ENCODE data around the gene SNAI3. TPM values are rescaled to one million over a fixed set of nuclear protein-coding genes. Genes with fewer than 3 reads are reported as not detected.

SNAI3 gene
- total and polyA plus RNA-seq, 9 of the 15 experiments (the other 6 are each of a cell fraction or from before 2014, with no cell fraction given): 0.04 to 4.1 (median 0.80) TPM; not detected in 1

DNA sequence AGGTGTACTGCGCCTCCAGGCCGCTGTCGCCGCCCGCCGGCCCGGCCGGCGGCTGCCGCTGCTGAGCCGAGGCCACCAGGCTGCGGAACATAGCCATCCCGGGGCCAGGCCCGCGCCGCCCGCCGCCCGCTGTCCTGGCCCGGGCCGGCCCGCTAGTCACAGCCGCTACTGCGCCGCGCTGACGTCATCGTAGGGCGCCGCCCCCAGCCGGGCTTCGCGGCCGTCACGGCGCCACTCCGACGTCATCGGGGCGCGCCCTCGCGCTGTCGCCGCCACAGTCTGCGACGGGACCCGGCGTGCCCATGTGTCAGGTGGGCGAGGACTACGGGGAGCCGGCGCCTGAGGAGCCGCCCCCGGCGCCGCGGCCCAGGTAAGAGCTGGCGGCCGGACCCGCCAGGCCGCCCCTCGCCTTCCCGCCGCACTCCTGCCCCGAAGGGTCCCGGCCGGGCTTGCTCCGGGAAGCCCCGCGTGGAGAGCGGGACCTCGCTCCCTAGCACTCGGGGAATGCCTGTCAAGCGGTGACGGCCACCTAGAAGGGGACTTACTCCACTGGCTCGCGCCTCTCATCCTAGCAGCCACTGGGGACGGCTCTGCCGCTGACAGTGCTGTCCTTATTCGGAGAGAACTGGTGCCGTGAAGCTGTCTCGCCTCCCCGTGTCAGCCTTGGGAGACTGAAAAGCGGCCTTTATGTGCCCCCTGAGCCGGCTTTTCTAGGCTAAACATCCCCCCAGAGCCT is 20.1 kb upstream of the SNAI3 start, which contains the start of the genes CTU2 and RNF166 (continued):
- TF ChIP-seq SMAD4 (CRISPR knock-in tag; conservative IDR thresholded peaks at IDR 0.05): peak; percentile 96
- TF ChIP-seq BRD9 (IDR thresholded peaks at IDR 0.05; ENCODE audit: low read depth, partially characterized antibody): no peak
- peak; percentile 26 to 76 (median 70) for TF ChIP-seq YY1 (IDR thresholded peaks at IDR 0.05; ENCODE audit: borderline replicate concordance in 1 of 3, control insufficient read depth in 1 of 3, extremely low read depth in 1 of 3, insufficient read depth in 3 of 3, insufficient read length in 1 of 3, insufficient replicate concordance in 2 of 3, low read depth in 1 of 3, low read length in 2 of 3)
- no peak for TF ChIP-seq TEAD2 (tag; IDR thresholded peaks at IDR 0.05)
- TF ChIP-seq FIP1L1 (IDR thresholded peaks at IDR 0.05; ENCODE audit: low read depth, low read length, poor library complexity, severe bottlenecking): peak; percentile 86
- peak; percentile 99 for TF ChIP-seq CREM (IDR thresholded peaks at IDR 0.05; ENCODE audit: low read depth)
- TF ChIP-seq, protein P1, sequence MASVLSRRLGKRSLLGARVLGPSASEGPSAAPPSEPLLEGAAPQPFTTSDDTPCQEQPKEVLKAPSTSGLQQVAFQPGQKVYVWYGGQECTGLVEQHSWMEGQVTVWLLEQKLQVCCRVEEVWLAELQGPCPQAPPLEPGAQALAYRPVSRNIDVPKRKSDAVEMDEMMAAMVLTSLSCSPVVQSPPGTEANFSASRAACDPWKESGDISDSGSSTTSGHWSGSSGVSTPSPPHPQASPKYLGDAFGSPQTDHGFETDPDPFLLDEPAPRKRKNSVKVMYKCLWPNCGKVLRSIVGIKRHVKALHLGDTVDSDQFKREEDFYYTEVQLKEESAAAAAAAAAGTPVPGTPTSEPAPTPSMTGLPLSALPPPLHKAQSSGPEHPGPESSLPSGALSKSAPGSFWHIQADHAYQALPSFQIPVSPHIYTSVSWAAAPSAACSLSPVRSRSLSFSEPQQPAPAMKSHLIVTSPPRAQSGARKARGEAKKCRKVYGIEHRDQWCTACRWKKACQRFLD (CRISPR knock-in tag; IDR thresholded peaks at IDR 0.05): peak; percentile 99
- peak; percentile 69 for TF ChIP-seq KDM5B (IDR thresholded peaks at IDR 0.05; ENCODE audit: insufficient replicate concordance, low read depth, low read length)
- peak; percentile 35; the same call in 1 of the 2 replicates for TF ChIP-seq ZNF239 (CRISPR knock-in tag; IDR thresholded peaks at IDR 0.05)
- no peak for TF ChIP-seq HNRNPH1 (optimal IDR thresholded peaks at IDR 0.05; ENCODE audit: low read depth, low read length)
- peak; percentile 96 for TF ChIP-seq HCFC1 (IDR thresholded peaks at IDR 0.05; ENCODE audit: low read depth, low read length)
- TF ChIP-seq, protein P2, sequence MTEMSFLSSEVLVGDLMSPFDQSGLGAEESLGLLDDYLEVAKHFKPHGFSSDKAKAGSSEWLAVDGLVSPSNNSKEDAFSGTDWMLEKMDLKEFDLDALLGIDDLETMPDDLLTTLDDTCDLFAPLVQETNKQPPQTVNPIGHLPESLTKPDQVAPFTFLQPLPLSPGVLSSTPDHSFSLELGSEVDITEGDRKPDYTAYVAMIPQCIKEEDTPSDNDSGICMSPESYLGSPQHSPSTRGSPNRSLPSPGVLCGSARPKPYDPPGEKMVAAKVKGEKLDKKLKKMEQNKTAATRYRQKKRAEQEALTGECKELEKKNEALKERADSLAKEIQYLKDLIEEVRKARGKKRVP (CRISPR knock-in tag; IDR thresholded peaks at IDR 0.05): peak; percentile 51; the same call in 1 of the 2 replicates
- TF ChIP-seq, protein P3, sequence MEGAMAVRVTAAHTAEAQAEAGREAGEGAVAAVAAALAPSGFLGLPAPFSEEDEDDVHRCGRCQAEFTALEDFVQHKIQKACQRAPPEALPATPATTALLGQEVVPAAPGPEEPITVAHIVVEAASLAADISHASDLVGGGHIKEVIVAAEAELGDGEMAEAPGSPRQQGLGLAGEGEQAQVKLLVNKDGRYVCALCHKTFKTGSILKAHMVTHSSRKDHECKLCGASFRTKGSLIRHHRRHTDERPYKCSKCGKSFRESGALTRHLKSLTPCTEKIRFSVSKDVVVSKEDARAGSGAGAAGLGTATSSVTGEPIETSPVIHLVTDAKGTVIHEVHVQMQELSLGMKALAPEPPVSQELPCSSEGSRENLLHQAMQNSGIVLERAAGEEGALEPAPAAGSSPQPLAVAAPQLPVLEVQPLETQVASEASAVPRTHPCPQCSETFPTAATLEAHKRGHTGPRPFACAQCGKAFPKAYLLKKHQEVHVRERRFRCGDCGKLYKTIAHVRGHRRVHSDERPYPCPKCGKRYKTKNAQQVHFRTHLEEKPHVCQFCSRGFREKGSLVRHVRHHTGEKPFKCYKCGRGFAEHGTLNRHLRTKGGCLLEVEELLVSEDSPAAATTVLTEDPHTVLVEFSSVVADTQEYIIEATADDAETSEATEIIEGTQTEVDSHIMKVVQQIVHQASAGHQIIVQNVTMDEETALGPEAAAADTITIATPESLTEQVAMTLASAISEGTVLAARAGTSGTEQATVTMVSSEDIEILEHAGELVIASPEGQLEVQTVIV (CRISPR knock-in tag; IDR thresholded peaks at IDR 0.05; ENCODE audit: borderline replicate concordance): 0 out of 2 replicates have a peak, but pooled peaks have one; percentile 62
- peak; percentile 92 to 99 for TF ChIP-seq HDAC1 (IDR thresholded peaks at IDR 0.05)
- peak; percentile 82 for TF ChIP-seq ZFX (CRISPR knock-in tag; IDR thresholded peaks at IDR 0.05)
- no peak for TF ChIP-seq FOS (IDR thresholded peaks at IDR 0.05; ENCODE audit: extremely low read depth, insufficient read length)
- TF ChIP-seq BMI1 (IDR thresholded peaks at IDR 0.05; ENCODE audit: low read length): no peak
- peak; percentile 32; the same call in 1 of the 2 replicates for TF ChIP-seq RFX5 (IDR thresholded peaks at IDR 0.05; ENCODE audit: low read depth, low read length)
- TF ChIP-seq ZNF24 (IDR thresholded peaks at IDR 0.05): peak; percentile 35; the same call in 1 of the 2 replicates
- TF ChIP-seq, protein P4, sequence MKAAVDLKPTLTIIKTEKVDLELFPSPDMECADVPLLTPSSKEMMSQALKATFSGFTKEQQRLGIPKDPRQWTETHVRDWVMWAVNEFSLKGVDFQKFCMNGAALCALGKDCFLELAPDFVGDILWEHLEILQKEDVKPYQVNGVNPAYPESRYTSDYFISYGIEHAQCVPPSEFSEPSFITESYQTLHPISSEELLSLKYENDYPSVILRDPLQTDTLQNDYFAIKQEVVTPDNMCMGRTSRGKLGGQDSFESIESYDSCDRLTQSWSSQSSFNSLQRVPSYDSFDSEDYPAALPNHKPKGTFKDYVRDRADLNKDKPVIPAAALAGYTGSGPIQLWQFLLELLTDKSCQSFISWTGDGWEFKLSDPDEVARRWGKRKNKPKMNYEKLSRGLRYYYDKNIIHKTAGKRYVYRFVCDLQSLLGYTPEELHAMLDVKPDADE (conservative IDR thresholded peaks at IDR 0.05; ENCODE audit: control insufficient read depth, low read depth, low read length): peak; percentile 99
- TF ChIP-seq RBM39 (optimal IDR thresholded peaks at IDR 0.05; ENCODE audit: low read depth, low read length): no peak

Data from K562 (cell line).